ENCODE results near the gene BCORL1.

The BCORL1 gene

DNA sequence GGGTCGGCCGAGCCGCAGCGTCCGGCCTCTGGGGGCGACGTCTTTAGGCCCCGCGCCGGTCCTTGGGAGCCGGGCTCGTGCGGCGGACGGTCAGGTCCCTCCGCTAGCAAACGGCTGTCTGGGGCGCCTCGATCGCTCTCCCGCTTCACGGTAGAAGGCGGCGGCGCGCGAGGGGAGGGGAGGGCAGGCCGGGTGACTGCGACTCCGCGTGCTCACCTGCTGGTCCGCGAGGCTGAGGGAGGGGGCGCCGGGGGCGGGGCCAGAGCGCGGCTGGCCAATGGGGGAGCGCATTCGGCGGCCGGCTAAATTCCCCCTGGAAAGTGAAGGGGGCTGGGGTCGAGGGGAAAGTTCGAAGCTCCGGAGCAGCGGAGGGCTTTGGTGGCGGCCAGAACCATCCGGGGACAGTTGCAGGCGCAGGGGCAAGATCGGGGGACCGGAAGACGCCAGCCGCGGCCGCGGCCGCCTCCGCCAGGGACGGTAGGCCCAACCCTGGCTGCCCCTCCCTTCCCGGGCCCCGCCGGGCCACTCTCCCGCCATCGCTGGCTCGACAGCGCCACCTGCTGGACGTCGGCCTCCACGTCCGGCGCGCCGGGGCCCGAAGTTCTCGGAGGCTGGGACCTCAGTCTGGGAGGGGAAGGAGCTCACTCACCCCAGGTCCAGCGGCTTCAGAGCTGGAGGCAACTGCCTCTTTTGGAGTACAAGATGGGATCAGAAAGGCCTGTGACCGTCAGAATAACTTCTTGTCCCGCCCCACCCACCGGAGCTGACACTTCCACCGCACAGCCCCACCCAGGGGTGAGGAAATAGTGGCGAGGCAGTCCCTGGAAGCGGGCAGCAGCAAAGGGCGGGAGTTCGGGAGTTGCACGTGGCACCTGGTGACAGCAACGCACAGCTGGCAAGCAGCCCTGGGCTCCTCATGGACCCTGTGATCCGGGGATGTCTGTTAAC, 78.0 kb downstream of the BCORL1 start:
- no peak for FAIRE-seq

- FAIRE-seq, result no peak
These were observed 84.7 kb downstream of the BCORL1 start for GRCh38 chrX:130066975-130067615.

- FAIRE-seq, result no peak
These were observed 89.3 kb downstream of the BCORL1 start for GRCh38 chrX:130071611-130072344.

DNA sequence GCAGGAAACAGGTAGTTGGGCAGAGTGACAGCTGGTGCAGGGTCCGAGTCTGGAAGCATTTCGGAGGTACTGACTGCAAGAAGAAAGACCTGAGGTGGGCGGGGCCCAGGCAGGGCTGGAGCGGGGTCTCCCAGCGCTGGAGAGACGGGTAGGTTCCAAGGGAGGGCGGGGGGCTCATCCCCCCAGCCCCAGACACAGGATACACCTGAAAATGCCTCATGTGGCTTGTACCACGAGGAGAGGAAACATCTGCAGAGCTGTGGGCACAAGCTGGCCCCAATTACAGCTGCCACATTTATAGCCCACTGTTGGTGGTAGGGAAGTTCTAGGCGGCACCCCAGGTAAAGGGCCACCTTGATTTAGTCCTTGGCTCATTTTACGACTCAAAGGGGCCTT, 89.9 kb downstream of the BCORL1 start:
- no peak for FAIRE-seq

DNA sequence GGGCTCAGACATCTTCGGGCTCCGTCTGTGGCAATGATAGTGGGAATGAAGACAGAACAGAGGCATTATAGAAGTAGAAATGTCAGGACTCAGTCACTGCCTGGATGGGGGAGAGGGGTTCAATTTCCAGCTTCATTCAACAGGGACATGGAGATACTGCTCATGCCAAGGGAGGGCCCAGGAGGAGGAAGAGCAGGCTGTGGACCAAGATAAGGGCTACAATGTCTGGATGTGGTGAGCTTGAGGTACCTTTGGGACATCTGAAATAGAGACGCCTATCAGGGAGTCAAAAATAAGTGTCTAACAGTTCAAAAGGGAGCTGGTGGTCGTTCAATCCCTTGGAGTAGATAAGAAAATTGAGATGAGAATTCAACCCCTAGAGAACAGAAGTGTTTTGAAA, 93.3 kb downstream of the BCORL1 start:
- FAIRE-seq, result no peak

GRCh38 chrX:130079824-130080406, 97.5 kb downstream of the BCORL1 start:
- FAIRE-seq, result peak; percentile 84

GRCh38 chrX:130080791-130081367, 98.4 kb downstream of the BCORL1 start:
- no peak for FAIRE-seq

- no peak for FAIRE-seq
These were observed 99.1 kb downstream of the BCORL1 start for GRCh38 chrX:130081421-130082045.

- FAIRE-seq, result no peak
These were observed 100.0 kb downstream of the BCORL1 start for GRCh38 chrX:130082244-130083106.

DNA sequence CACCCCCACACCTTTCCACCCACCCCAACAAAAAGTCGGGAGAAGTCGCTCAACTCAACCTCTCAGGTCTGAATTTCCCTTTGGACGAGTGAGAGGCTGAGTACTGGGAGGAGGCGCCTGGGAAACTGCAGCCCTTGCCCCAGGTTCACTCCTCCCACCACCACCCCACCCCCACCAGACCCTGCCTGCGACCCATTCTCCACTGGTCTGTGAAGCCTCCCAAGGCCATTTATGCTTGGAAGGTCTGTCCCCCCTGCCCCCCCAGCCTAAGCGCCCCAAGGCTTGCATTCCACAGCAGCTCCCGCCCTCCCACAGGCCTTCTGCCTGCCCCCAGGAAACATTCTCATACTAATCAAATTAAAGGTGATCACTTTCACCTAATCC, 100.7 kb downstream of the BCORL1 start:
- FAIRE-seq, result no peak

- FAIRE-seq, result no peak
These were observed 101.4 kb downstream of the BCORL1 start for GRCh38 chrX:130083656-130084382.

DNA sequence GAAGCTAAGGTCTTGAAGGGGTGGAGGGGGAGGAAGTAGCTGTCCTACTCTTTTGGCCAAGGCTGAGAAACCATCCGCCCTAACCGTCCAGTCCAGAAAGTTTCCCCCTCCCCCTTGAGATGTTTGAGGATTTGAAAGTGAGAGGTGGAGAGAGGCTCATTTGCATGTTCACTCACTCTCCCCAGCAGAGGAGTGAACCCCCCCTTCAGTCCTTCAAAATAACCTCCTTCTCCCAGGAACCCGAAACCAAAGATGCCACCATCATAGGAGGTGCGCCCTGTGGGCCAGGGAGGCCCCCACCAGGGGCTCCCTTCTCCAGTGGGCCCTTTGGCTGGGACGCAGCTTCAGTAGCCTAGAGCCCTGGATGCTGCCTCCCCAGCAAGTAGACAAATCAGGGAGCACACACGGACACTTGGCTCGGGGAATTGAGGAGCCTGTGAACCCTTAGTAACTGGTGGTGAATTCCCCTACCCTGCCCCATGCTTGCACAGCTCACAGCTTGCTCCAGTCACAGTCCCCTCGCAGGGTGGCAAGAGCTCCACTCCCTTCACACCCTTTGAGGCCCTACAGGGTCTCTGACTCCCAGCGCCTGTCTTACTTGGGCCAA, 102.3 kb downstream of the BCORL1 start:
- no peak for FAIRE-seq

DNA sequence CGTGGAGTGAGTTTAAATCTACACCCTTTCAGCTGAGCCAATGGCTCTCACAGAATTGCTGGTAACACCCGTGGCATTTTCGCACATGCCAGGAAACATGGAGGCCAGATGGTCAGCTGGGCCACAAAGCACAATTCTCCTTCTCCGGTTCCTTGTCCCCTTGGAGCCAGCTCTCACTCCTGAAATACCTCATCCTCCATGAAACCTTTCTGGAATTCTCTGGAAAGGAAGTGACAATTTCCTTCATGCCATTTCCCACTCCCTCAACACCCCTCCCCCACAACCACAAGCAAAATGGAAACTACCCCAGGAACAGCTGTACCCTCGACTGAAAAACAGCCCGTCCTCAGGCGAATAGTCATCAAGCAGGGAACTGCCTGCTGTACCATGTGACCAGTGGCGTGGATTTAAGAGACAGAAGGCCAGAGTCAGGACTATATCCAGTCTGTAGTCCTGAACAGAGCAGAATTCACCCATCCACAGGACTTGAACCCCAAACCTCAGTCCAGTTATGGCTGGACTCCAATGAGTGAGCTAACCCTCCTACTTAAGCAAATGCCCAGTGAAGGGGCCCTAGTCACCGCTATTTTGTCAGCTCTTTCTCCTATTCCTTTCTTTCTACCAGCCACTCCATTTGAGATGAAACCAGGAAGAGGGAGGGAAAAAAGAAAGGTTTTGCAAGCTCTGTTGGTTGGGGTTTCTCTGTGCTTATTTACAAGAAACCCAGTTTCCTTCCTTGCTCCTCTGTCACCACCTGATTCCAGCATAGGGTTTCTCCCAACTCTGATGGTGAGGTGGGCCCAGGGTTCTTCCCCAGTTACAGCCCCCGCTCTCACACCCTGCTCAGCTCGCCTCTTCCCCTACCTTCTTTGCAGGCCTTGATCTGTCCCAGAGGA, 103.4 kb downstream of the BCORL1 start:
- no peak for FAIRE-seq

DNA sequence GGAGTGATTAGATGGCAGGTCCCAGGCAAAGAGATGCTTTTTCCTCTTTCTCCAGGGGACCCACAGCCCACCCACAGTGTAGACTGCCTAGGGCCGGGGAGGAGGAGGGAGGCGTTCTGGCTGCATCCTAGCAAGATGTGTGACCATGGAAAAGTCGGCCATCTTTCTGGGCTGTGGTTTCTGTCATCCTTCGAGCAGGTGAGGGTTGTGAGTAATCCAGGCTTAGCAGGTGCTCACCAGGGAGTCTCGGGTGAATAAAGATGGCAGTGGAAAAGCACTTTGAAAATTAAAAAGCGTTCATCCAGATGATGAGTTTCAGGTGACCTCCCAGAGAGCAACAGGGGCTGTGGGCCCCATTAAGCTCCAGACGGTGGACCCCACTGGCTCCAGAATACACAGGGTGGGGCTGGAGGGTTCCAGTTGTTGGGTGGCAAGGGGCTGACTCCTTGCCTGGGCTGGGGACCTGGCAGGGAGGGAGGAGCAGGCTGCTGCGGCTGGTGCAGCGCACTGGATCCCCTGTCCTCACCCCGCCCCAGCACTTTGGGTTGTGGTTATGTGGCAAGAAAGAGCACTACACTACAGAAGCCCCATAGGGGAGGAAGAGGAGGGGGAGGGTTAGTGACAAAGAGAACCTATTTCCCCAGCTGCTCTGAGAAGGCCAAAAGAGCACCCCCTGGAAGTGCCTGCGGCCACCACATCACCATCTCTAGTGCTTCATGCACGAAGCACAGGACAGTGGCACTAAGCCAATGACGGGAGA, 104.2 kb downstream of the BCORL1 start:
- no peak for FAIRE-seq

GRCh38 chrX:130090364-130090763, 107.9 kb downstream of the BCORL1 start:
- no peak for FAIRE-seq

DNA sequence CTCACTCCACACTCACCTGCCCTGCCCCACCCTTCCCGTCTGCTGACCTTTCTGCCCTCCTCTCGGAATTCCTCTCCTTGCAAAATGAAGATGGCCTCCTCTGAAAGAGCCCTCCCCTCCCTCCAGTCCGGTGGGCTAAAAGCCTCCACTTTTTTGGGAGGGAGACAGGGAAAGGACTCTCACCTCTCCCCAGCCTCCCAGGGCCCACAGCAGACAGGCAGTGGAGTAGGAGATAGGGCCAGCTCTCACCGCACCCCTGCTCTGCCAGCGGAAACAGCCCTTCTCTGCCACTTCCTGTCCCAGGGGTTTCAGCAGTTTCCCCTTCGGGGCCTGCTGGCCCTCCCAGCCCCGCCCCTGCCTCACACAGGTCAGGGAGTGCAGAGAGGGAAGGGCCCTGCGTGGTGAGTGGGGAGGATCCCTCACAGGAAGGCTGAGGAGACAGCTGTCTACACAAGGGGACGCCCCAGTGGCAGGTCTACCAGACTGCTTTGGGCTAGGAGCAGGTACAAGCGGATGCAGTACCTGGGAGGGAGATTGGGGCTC, 109.6 kb downstream of the BCORL1 start:
- FAIRE-seq, result no peak

DNA sequence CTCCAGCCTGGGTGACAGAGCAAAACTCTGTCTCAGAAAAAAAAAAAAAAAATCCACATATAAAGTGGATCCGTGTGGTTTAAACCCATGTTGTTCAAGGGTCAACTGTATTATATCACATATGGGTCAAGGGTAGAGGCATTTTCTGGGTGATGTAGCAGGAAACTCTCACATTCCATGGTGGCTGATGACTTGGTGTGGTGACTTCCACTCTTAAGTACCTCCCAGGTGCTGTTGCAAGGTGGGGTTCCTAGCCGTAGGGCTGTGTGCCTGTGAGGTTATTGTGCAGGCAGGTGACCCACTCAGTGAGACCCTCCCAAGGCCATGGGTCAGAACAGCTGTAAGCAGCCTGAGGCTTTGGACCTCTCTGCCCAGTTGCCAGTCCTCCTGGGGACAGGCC, 110.8 kb downstream of the BCORL1 start:
- no peak for FAIRE-seq

- FAIRE-seq, result no peak
These were observed 112.3 kb downstream of the BCORL1 start for GRCh38 chrX:130094696-130095095.

Data from A204.1 (cell line).